ENCODE results near the gene LPCAT3.
"Not testable (repeated sequence)": the region's sequence is repeated elsewhere in the genome, so short reads cannot be mapped to it uniquely, and the experiment has no call there.

LPCAT3 gene

GRCh38 chr12:7038591-7038990 is 20.3 kb upstream of the LPCAT3 start:
- DNase-seq (ENCODE audit: low spot score): no peak
- FAIRE-seq: no peak

GRCh38 chr12:7037411-7037810 is 19.1 kb upstream of the LPCAT3 start:
- FAIRE-seq: not testable (repeated sequence)

DNA sequence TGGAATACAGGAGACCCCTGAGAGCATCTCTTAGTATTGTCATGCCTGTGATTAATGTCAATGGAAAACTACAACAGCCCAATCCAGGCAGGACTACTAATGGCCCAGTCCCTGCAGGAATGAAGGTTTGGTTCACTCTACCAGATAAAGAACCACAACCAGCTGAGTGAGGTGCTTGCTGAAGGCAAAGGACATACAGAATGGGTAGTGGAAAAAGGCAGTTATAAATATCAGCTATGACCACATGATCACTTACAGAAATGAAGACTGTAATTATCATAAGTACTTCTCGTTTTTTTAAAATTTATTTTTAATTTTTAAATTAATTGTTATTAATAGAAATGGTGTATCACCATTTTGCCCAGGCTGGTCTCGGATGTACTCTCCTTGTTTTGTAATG is 17.2 kb upstream of the LPCAT3 start:
- DNase-seq (ENCODE audit: low spot score) (no peak), FAIRE-seq (no peak)

More at GRCh38 chr12:7037411-7037810, 19.1 kb upstream of the LPCAT3 start:
- not testable (repeated sequence) for DNase-seq (ENCODE audit: low spot score)

DNA sequence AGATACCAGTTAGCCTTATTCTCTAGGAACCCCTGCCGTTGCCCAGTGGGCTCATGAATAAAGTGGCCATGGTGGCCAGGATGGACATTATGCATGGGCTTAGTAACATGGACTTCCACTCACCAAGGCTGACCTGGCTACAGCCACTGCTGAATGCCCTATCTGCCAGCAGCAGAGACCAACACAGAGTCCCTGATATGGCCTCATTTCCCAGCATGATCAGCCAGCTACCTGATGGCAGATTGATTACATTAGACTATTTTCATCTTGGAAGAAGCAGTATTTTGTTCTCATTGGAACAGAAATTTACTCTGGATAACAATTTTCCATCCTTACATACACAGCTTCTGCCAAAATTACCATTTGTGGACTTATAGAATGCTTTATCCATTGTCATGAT is 16.2 kb upstream of the LPCAT3 start:
- FAIRE-seq (no peak), DNase-seq (ENCODE audit: low spot score) (no peak)

- DNase-seq (ENCODE audit: low spot score) (no peak), FAIRE-seq (no peak)
Observed at GRCh38 chr12:7032990-7033389, 14.7 kb upstream of the LPCAT3 start.

DNA sequence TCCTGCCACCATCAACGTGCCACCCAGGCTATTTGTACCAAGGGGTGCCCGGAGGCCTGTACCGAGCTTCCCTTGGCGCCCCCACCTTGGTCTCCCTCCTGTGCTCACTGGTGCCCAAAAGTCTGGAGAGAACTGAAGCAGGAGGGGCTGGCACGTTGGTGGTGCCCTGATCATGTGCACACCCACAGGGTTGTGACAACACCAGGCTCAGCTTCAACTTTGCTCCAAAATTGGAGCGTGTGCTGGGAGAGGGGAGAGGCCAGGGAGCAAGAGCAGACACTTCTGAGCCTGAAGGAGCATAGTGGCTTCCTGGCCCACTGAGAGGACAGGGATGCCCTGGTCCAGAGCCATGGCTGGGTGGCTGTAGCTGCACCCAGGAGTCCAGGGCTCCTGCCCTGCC is 13.0 kb upstream of the LPCAT3 start:
- DNase-seq (ENCODE audit: low spot score) (no peak), FAIRE-seq (no peak)

GRCh38 chr12:7026854-7027253 is 8.6 kb upstream of the LPCAT3 start:
- FAIRE-seq (no peak), DNase-seq (ENCODE audit: low spot score) (no peak)

GRCh38 chr12:7023114-7023513 is 4.8 kb upstream of the LPCAT3 start:
- DNase-seq (ENCODE audit: low spot score) (no peak), FAIRE-seq (no peak)

GRCh38 chr12:7021956-7022355 is 3.7 kb upstream of the LPCAT3 start:
- FAIRE-seq: no peak
- DNase-seq (ENCODE audit: low spot score): no peak

GRCh38 chr12:7019043-7019569 is 830 bp upstream of the LPCAT3 start:
- FAIRE-seq: no peak
- DNase-seq (ENCODE audit: low spot score): no peak

DNA sequence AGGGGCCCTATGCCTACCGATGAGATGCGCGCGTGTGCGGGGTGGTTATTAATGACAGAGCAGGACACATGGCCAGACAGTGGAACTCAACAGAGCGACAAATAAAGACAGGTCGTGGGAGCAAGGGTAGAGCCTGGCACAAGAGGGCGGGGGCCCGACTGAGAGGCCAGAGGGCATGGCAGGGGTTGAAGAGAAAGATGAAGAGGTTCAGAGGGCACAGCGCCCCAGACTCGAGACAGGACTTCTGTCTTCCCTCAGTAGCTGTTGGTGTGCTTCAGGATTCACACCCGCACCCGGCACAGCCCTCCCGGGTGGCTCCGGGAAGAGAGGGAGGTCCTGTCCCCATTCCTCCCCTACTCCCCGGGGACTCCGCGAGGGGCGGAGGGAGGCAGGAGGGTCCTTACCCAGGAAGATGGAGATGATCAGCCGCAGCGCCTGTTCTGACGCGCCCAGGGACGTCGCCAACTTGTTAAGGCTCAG is 366 bp downstream of the LPCAT3 start:
- no peak for DNase-seq (ENCODE audit: low spot score)
- FAIRE-seq: no peak

- no peak for FAIRE-seq
- no peak for DNase-seq (ENCODE audit: low spot score)
Observed at GRCh38 chr12:7016958-7017571, 1.2 kb downstream of the LPCAT3 start.

DNA sequence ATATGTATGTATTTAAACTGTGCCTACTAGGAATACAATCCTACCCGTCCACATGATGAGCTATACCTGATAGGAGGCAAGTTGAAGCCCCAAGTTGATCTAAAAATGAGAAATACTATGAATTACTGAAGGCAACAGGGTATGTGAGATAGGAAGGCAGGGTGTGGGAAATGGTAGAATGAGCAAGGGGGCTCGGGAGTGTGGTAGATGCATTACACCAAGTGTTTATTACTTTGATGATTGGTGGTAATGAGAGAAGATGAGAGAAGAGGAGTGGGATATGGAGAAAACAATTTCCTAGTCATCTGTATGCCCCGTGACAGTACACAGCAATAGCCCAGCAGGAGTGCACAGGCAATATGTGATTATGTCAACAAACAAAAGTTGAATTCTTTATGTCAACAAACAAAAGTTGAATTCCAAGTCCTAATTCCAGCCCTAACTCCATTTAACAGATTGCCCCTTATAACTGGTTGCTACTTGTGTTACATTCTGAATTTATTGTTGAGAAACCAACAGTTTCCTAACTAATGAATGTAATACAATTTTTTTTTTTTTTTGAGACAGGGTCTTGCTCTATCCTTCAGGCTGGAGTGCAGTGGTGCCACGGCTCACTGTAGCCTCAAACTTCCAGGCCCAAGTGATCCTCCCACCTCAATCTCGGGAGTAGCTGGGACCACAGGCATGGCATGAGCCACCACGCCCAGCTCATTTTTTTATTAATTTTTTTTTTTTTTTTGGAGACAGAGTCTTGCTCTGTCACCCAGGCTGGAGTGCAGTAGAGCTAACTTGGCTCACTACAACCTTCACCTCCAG is 2.5 kb downstream of the LPCAT3 start:
- FAIRE-seq: no peak
- no peak for DNase-seq (ENCODE audit: low spot score)

GRCh38 chr12:7013101-7013500 is 5.2 kb downstream of the LPCAT3 start:
- no peak for FAIRE-seq
- no peak for DNase-seq (ENCODE audit: low spot score)

DNA sequence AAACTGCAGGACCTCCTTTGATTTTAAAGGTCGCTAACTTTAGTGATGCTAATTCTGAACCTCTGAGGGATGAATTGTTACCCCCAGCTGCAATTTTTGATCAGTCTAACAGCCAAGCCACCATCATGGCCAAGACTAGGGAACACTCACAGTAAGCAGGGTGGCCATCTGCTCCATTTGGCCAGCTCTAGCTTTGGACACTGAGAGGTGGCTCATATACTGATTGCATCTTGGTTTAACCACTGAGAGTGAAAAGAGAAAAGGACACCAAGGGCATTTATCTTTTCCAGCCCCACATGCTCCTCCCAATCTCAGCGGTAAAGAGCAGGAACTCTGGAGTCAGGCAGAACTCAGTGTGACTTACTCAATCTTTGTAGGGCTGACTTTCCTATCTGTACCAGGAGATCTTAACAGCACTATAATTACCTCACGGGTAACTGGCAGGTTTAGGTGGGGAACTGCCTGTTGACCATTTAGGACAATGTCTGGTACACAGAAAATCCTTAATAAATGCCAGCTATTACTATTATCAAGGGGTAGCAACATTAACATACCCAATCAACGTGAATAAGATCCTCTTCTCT is 6.2 kb downstream of the LPCAT3 start:
- DNase-seq (ENCODE audit: low spot score) (no peak), FAIRE-seq (no peak)

- DNase-seq (ENCODE audit: low spot score); FAIRE-seq: not testable (repeated sequence)
Observed at GRCh38 chr12:7011398-7011797, 6.9 kb downstream of the LPCAT3 start.

- DNase-seq (ENCODE audit: low spot score): no peak
- no peak for FAIRE-seq
Observed at GRCh38 chr12:7009512-7009911, 8.8 kb downstream of the LPCAT3 start.

- DNase-seq (ENCODE audit: low spot score) (no peak), FAIRE-seq (no peak)
Observed at GRCh38 chr12:7008864-7009263, 9.4 kb downstream of the LPCAT3 start.

- no peak for DNase-seq (ENCODE audit: low spot score)
- no peak for FAIRE-seq
Observed at GRCh38 chr12:7006639-7007038, 11.6 kb downstream of the LPCAT3 start.

DNA sequence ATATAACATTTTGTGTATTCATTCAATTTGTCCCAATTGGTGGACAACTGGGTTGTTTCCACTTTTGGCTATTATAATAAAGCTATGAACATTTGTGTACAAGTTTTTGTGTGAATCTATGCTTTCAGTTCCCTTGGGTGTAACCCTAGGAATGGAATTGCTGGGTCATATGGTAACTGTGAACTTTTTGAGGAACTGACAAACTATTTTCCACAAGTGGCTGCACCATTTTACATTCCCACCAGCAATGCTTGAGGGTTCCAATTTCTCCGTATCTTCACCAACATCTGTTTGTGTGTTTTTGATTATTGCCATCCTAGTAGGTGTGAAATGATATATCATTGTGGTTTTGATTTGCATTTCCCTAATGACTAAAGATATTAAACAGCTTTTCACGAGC is 13.0 kb downstream of the LPCAT3 start:
- FAIRE-seq (no peak), DNase-seq (ENCODE audit: low spot score) (no peak)

DNA sequence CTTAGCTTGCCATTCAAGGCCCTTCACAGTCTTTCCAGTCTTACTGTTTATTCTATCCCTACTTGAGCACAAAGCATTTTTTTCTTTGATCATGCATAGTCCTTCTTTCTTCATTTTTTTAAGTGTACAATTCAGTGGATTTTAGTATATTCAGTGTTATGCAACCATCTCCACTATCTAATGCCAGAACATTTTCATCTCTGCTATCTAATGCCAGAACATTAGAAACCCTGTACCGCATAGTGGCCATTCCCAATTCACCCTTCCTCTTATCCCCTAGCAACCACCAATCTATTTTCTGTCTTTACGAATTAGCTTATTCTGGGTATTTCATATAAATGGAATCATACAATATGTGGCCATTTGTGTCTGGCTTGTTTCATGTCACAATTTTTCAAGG is 13.4 kb downstream of the LPCAT3 start:
- FAIRE-seq (no peak), DNase-seq (ENCODE audit: low spot score) (no peak)

GRCh38 chr12:7004287-7004803 is 13.9 kb downstream of the LPCAT3 start:
- FAIRE-seq: no peak

More at GRCh38 chr12:7004287-7004803, 13.9 kb downstream of the LPCAT3 start:
- DNase-seq (ENCODE audit: low spot score): no peak
